BE2C (cell line): ENCODE results near the gene CACNG7.

Experiments used
- DNase-seq: peaks from one replicate; pipeline ENCODE4 v3.0.0-alpha.2; 2020
- H3K27me3 ChIP-seq: fragments of 250-450 bp; sonication (Bioruptor Pico); 2 replicates; pipeline ENCODE4 v1.5.1; 2020; ENCODE audit warnings: mild to moderate bottlenecking
- H3K36me3 ChIP-seq: fragments of 250-450 bp; sonication (Bioruptor Pico); 2 replicates; pipeline ENCODE4 v1.5.1; 2020; ENCODE audit warnings: mild to moderate bottlenecking
- H3K4me1 ChIP-seq: fragments of 250-450 bp; sonication (Bioruptor Pico); 2 replicates; pipeline ENCODE4 v1.5.1; 2020
- H3K4me3 ChIP-seq: 2 replicates; pipeline ENCODE4 v1.5.1; 2011; ENCODE audit warnings: low read depth, low read length
- H3K9me3 ChIP-seq: fragments of 250-450 bp; sonication (Bioruptor Pico); 2 replicates; pipeline ENCODE4 v1.5.1; 2020
- CTCF ChIP-seq: IDR thresholded peaks from 2 replicates; pipeline ENCODE4 v1.5.1; 2012; ENCODE audit warnings: mild to moderate bottlenecking, low read depth, low read length

The CACNG7 gene

GRCh38 chr19:53927739-53928138 lies 18.7 kb downstream of the CACNG7 start:
- no peaks in the 10 kb centered on the region for H3K9me3 ChIP-seq
- no peaks in the 10 kb centered on the region for H3K4me1 ChIP-seq
- H3K36me3 ChIP-seq, result no peaks in the 10 kb centered on the region
- H3K27me3 ChIP-seq, result no peaks in the 10 kb centered on the region
- TF ChIP-seq CTCF, result no peak
- H3K4me3 ChIP-seq, result no peak overlapping the region
- DNase-seq, result no peak

- H3K27me3 ChIP-seq, result no peaks in the 10 kb centered on the region
- DNase-seq, result no peak
Measured at GRCh38 chr19:53936029-53936428, 27.0 kb downstream of the CACNG7 start.

GRCh38 chr19:53942001-53942786 lies 33.1 kb downstream of the CACNG7 start:
- no peaks in the 10 kb centered on the region for H3K4me1 ChIP-seq
- no peak overlapping the region for H3K4me3 ChIP-seq
- no peak for TF ChIP-seq CTCF
- H3K27me3 ChIP-seq, result no peaks in the 10 kb centered on the region; the same call in 1 of the 2 replicates
- peak; percentile 52 for DNase-seq
- no peaks in the 10 kb centered on the region for H3K36me3 ChIP-seq
- H3K9me3 ChIP-seq, result no peaks in the 10 kb centered on the region

More at GRCh38 chr19:53936029-53936428, 27.0 kb downstream of the CACNG7 start:
- H3K4me3 ChIP-seq, result no peak overlapping the region
- no peak for TF ChIP-seq CTCF
- no peaks in the 10 kb centered on the region for H3K9me3 ChIP-seq
- no peaks in the 10 kb centered on the region for H3K36me3 ChIP-seq
- no peaks in the 10 kb centered on the region for H3K4me1 ChIP-seq

- Histone ChIP-seq H3K4me1 (no peaks in the 10 kb centered on the region), H3K4me3 (no peak overlapping the region), H3K36me3 (no peaks in the 10 kb centered on the region), H3K9me3 (no peaks in the 10 kb centered on the region), H3K27me3 (no peaks in the 10 kb centered on the region; the same call in 1 of the 2 replicates)
- no peak for TF ChIP-seq CTCF
- no peak for DNase-seq
Measured at GRCh38 chr19:53944416-53944815, 35.3 kb downstream of the CACNG7 start.

GRCh38 chr19:53944933-53945332 lies 35.9 kb downstream of the CACNG7 start:
- Histone ChIP-seq H3K4me1 (no peaks in the 10 kb centered on the region), H3K4me3 (no peak overlapping the region), H3K9me3 (no peaks in the 10 kb centered on the region), H3K36me3 (no peaks in the 10 kb centered on the region), H3K27me3 (no peaks in the 10 kb centered on the region; the same call in none of the 2 replicates)
- DNase-seq, result no peak
- TF ChIP-seq CTCF, result no peak

GRCh38 chr19:53945441-53945840 lies 36.4 kb downstream of the CACNG7 start:
- H3K36me3 ChIP-seq, result no peaks in the 10 kb centered on the region
- no peaks in the 10 kb centered on the region; the same call in none of the 2 replicates for H3K27me3 ChIP-seq
- TF ChIP-seq CTCF, result no peak
- no peaks in the 10 kb centered on the region for H3K9me3 ChIP-seq
- H3K4me3 ChIP-seq, result no peak overlapping the region
- no peak for DNase-seq
- no peaks in the 10 kb centered on the region for H3K4me1 ChIP-seq
